ENCODE results near the gene TCEA3. TPM values are rescaled to one million over a fixed set of nuclear protein-coding genes. Genes with fewer than 3 reads are reported as not detected.

The TCEA3 gene
- total and polyA plus RNA-seq, 8 donors, result 44.1 to 155 (median 83.3) TPM

GRCh38 chr1:23367451-23367790 is 57.1 kb downstream of the TCEA3 start:
- TF ChIP-seq POLR2AphosphoS5 (IDR thresholded peaks at IDR 0.05), result no peak
- TF ChIP-seq POLR2A (IDR thresholded peaks at IDR 0.05), result no peak
- TF ChIP-seq EP300 (IDR thresholded peaks at IDR 0.05), result no peak
- TF ChIP-seq CTCF (IDR thresholded peaks at IDR 0.05), result no peak
- H3K27ac ChIP-seq, result peak overlapping the region; percentile 83 to 98 (median 97)
- H3K36me3 ChIP-seq, result peaks cover 19 to 47% (median 42%) of the 10 kb centered on the region in 4 donors
- 33 to 51% (median 40%) methylated on average over 9 of the region's 9 CpGs for WGBS, 5 donors
- H3K27me3 ChIP-seq, result no peaks in the 10 kb centered on the region
- intact Hi-C loops (cut with DNase I; ENCODE audit: low total_unique reads), result no loop called here
- H3K9me3 ChIP-seq, result peaks cover 11 to 32% (median 20%) of the 10 kb centered on the region in 4 donors
- H3K4me1 ChIP-seq, result peaks cover 38 to 51% (median 47%) of the 10 kb centered on the region in 4 donors
- H3K4me3 ChIP-seq, result peak overlapping the region; percentile 66 to 77 (median 70)
- DNase-seq, result peak in 1 of 2 donors; percentile 49

GRCh38 chr1:23366598-23366997 is 58.0 kb downstream of the TCEA3 start:
- Histone ChIP-seq H3K27ac (peak overlapping the region in 2 of 5 donors; percentile 95 to 98), H3K36me3 (peaks cover 27 to 55% (median 50%) of the 10 kb centered on the region in 4 donors), H3K27me3 (no peaks in the 10 kb centered on the region), H3K4me1 (peaks cover 34 to 44% (median 41%) of the 10 kb centered on the region in 4 donors), H3K4me3 (peak overlapping the region in 2 of 4 donors; percentile 66 to 77), H3K9me3 (peaks cover 19 to 40% (median 28%) of the 10 kb centered on the region in 4 donors)
- DNase-seq, result peak in 1 of 2 donors; percentile 45
- TF ChIP-seq CTCF (IDR thresholded peaks at IDR 0.05) (no peak), POLR2AphosphoS5 (IDR thresholded peaks at IDR 0.05) (no peak), POLR2A (IDR thresholded peaks at IDR 0.05) (no peak), EP300 (IDR thresholded peaks at IDR 0.05) (no peak)
- WGBS, 5 donors, result 38 to 69% (median 60%) methylated on average over 5 of the region's 5 CpGs
- intact Hi-C loops (cut with DNase I; ENCODE audit: low total_unique reads), result no loop called here

- intact Hi-C loops (cut with DNase I; ENCODE audit: low total_unique reads), result no loop called here
- Histone ChIP-seq H3K9me3 (peaks cover 24 to 45% (median 33%) of the 10 kb centered on the region in 4 donors), H3K27ac (no peak overlapping the region), H3K4me1 (peaks cover 30 to 39% (median 37%) of the 10 kb centered on the region in 4 donors), H3K4me3 (peak overlapping the region in 2 of 4 donors; percentile 66 to 77), H3K27me3 (no peaks in the 10 kb centered on the region), H3K36me3 (peaks cover 32 to 60% (median 55%) of the 10 kb centered on the region in 4 donors)
- no peak for DNase-seq
- TF ChIP-seq POLR2AphosphoS5 (IDR thresholded peaks at IDR 0.05) (no peak), CTCF (IDR thresholded peaks at IDR 0.05) (no peak), POLR2A (IDR thresholded peaks at IDR 0.05) (no peak), EP300 (IDR thresholded peaks at IDR 0.05) (no peak)
- WGBS, 5 donors, result 62 to 88% (median 80%) methylated on average over 2 of the region's 2 CpGs
Observed at GRCh38 chr1:23366146-23366545, 58.4 kb downstream of the TCEA3 start.

- DNase-seq, result no peak
- TF ChIP-seq CTCF (IDR thresholded peaks at IDR 0.05), result no peak
- WGBS, 5 donors, result 97 to 99% (median 98%) methylated on average over 13 of the region's 13 CpGs
- Histone ChIP-seq H3K36me3 (peaks cover 36 to 86% (median 75%) of the 10 kb centered on the region in 4 donors), H3K4me1 (peaks cover 10 to 15% (median 13%) of the 10 kb centered on the region in 4 donors), H3K4me3 (no peak overlapping the region), H3K27ac (no peak overlapping the region), H3K9me3 (peaks cover 27 to 63% (median 44%) of the 10 kb centered on the region in 4 donors), H3K27me3 (no peaks in the 10 kb centered on the region)
- intact Hi-C loops (cut with DNase I; ENCODE audit: low total_unique reads), result no loop called here
Observed at GRCh38 chr1:23362218-23362713, 62.3 kb downstream of the TCEA3 start.

Measured in stomach (tissue), 9 donors.